Osteocyte (in vitro differentiated cells): ENCODE measurements around the gene ASF1B. TPM values are rescaled to one million over a fixed set of nuclear protein-coding genes. Genes with fewer than 3 reads are reported as not detected.

Experiments used
- DNase-seq: peaks from one replicate; pipeline ENCODE4 v3.0.0; 2021; ENCODE audit warnings: mixed read lengths; ENCODE audit not compliant: unreplicated experiment; ENCODE audit errors: extremely low spot score
- H3K27ac Mint-ChIP-seq: one replicate; pipeline ENCODE4 v1.8.0; 2021; ENCODE audit warnings: mild to moderate bottlenecking, mixed read lengths; ENCODE audit not compliant: unreplicated experiment
- H3K27me3 Mint-ChIP-seq: one replicate; pipeline ENCODE4 v1.8.0; 2021; ENCODE audit warnings: mixed read lengths; ENCODE audit not compliant: unreplicated experiment
- H3K36me3 Mint-ChIP-seq: one replicate; pipeline ENCODE4 v1.8.0; 2021; ENCODE audit warnings: mixed read lengths; ENCODE audit not compliant: unreplicated experiment
- H3K4me1 Mint-ChIP-seq: one replicate; pipeline ENCODE4 v1.8.0; 2021; ENCODE audit warnings: mixed read lengths; ENCODE audit not compliant: unreplicated experiment
- H3K4me3 Mint-ChIP-seq: one replicate; pipeline ENCODE4 v1.8.0; 2021; ENCODE audit warnings: mild to moderate bottlenecking, moderate library complexity, mixed read lengths; ENCODE audit not compliant: unreplicated experiment
- H3K9me3 Mint-ChIP-seq: one replicate; pipeline ENCODE4 v1.8.0; 2021; ENCODE audit warnings: mixed read lengths; ENCODE audit not compliant: unreplicated experiment
- total RNA-seq: library from RNA; stranded (reverse); gene quantifications from 2 replicates; pipeline ENCODE4 v1.2.1, GENCODE V29; 2021
- TF ChIP-seq, protein P1 (sequence below): fragments of 200-600 bp; sonication (generic); IDR thresholded peaks from 2 replicates; pipeline ENCODE4 v1.5.0; 2021; ENCODE audit warnings: antibody characterized with exemption, mild to moderate bottlenecking, moderate library complexity

Gene ASF1B
- total RNA-seq, 1 donor from 2014 or later = 4.5 TPM

DNA sequence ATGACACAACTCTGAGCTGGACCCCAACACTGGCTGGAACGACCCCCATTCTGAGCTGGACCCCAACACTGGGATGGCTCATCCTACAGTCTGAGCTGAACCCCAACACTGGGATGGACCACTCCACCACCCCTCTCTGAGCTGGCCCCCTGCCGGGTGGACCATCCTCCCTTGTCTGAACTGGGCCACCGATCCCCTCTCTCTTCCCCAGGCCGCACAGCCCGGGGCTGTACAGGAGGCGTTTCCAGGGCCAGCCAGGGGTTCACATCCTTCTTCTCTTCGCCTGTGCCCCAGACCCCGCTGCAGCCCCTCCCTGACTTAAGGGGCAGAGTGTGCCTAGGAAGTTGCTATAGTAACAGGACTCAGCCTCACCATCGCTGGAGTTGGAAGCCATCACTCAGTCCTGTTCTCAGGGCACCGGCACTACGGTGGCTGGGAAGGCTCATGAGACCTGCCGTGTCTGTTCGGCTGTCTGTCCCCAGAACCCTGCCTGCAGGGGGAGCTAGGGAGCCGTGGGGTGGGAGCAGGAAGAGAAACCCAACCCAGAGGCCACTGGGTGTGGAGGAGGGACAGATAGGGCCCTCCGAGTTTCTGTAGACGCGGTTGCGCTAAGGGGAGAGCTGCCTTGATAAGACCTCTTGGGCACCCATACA is 22.5 kb downstream of the ASF1B start:
- Mint-ChIP-seq H3K36me3 (no peaks in the 10 kb centered on the region), H3K27ac (peak overlapping the region; percentile 92), H3K27me3 (no peaks in the 10 kb centered on the region), H3K9me3 (no peaks in the 10 kb centered on the region), H3K4me3 (no peak overlapping the region), H3K4me1 (peaks cover 52% of the 10 kb centered on the region)
- no peak for DNase-seq
- TF ChIP-seq, protein P1, sequence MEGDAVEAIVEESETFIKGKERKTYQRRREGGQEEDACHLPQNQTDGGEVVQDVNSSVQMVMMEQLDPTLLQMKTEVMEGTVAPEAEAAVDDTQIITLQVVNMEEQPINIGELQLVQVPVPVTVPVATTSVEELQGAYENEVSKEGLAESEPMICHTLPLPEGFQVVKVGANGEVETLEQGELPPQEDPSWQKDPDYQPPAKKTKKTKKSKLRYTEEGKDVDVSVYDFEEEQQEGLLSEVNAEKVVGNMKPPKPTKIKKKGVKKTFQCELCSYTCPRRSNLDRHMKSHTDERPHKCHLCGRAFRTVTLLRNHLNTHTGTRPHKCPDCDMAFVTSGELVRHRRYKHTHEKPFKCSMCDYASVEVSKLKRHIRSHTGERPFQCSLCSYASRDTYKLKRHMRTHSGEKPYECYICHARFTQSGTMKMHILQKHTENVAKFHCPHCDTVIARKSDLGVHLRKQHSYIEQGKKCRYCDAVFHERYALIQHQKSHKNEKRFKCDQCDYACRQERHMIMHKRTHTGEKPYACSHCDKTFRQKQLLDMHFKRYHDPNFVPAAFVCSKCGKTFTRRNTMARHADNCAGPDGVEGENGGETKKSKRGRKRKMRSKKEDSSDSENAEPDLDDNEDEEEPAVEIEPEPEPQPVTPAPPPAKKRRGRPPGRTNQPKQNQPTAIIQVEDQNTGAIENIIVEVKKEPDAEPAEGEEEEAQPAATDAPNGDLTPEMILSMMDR = peak; percentile 34

DNA sequence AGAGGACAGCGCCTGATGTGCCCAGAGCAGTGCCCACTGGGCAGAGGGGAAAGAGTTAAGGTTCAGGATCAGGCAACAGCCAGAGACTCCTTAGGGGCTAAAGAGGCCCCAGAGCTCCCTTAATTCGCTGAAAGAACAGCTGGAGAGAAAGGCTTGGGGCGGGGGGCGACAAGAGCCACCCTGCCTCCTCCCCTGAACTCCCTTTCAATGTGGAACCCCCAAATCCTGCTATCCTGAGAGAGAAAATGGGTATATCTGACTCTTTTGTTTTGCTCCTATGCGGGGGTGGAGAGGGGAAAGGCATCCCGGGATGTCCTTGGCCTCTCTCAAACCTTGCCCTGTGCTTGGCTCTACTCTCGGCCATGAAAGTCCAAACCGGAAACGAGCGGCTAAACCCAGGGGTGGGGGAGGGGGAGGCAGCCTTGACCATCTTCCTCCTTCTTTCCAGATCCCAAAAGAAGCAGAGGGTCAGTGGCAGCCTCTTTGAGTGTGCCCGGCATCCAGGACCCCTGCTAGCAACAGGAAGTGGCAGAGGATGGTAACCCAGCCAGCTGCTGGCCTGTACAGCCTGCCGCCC is 23.5 kb downstream of the ASF1B start:
- H3K27ac Mint-ChIP-seq = peak overlapping the region; percentile 92

DNA sequence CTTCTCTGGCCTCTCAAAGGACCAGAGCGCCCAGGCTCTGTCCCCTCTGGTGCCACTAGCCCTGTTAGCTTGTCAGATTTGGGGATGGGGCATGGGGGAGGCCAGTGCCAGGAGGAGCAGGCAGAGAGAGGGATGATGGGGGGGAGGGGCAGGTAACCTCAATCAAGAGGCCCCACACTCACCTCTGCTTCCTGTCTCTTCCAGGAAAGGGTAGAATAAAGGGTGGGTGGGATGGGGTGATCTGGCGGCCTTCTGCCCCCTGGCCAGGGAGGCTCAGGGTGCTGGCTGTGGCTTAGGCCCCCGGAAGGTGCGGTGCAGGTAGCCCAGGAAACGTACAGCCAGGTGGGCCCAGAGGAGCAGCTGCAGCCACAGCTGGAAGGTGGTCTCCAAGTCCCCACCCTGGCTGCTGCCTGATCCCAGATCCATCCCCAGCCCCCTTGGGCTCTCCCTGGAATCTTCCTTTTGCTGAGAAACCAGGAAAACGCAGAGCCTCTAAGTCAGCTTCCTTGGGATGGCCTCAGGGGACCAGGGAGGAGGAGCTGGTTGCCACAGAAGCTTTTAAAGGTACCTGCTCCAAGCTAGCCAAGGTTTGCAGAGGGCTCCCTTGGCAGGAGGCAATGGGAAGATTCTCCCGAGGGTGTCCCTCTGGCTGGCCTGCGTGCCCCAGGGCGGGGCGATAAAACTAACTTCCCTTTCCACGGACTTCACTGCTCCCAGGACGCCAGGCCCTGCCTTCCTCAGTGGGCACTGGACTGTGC is 24.2 kb downstream of the ASF1B start:
- Mint-ChIP-seq H3K27ac (peak overlapping the region; percentile 92), H3K27me3 (no peaks in the 10 kb centered on the region), H3K4me1 (peaks cover 47% of the 10 kb centered on the region), H3K9me3 (no peaks in the 10 kb centered on the region), H3K36me3 (peaks cover under 1% of the 10 kb centered on the region), H3K4me3 (peak overlapping the region; percentile 58)
- TF ChIP-seq, protein P1 = no peak
- DNase-seq = no peak

More for the DNA sequence above, 23.5 kb downstream of the ASF1B start:
- H3K36me3 Mint-ChIP-seq = no peaks in the 10 kb centered on the region
- no peak for DNase-seq
- TF ChIP-seq, protein P1 = no peak
- peaks cover 47% of the 10 kb centered on the region for H3K4me1 Mint-ChIP-seq
- peak overlapping the region; percentile 58 for H3K4me3 Mint-ChIP-seq
- H3K27me3 Mint-ChIP-seq = no peaks in the 10 kb centered on the region
- H3K9me3 Mint-ChIP-seq = no peaks in the 10 kb centered on the region

DNA sequence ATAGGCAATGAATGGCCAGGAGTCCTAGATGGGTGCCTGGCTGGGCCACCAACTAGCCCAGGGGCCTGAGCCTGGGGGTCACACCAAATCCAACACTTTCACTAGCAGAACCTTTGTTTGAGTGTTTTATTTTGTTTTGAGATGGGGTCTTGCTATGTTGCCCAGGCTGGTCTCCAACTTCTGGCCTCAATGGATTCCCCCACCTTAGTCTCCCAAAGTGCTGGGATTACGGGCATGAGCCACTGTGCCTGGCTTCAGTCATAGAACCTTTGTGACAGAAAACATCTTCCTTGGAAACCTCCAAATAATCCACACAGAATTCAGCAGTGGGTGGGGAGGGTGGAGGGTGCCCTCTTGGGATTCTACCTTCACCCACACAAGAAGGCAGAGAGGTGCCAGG is 24.9 kb downstream of the ASF1B start:
- TF ChIP-seq, protein P1 = no peak
- no peak for DNase-seq
- Mint-ChIP-seq H3K36me3 (peaks cover 2% of the 10 kb centered on the region), H3K4me1 (peaks cover 42% of the 10 kb centered on the region), H3K4me3 (peak overlapping the region; percentile 40), H3K27me3 (no peaks in the 10 kb centered on the region), H3K9me3 (no peaks in the 10 kb centered on the region), H3K27ac (peak overlapping the region; percentile 56)

DNA sequence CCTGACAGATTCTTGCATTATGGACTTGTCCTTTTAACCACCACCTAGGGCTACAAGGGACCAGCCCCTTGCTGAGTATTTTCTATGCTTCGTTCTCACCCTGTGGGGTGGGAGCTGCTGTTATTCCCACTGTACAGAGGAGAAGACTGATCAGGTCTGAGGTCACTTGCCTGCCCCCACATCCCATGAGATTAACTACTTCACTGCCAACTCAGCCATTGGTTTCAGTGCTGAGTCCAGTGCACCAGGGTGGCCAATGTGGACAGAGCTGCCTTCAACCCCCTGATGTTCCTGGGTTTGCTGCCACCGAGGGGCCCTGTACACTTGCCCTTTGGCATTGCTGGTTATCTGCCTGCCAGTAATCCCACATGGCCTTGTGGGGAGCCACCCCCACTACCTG is 25.7 kb downstream of the ASF1B start:
- H3K9me3 Mint-ChIP-seq = no peaks in the 10 kb centered on the region

More for the DNA sequence above, 25.7 kb downstream of the ASF1B start:
- peaks cover 34% of the 10 kb centered on the region for H3K4me1 Mint-ChIP-seq
- DNase-seq = no peak
- H3K4me3 Mint-ChIP-seq = no peak overlapping the region
- no peaks in the 10 kb centered on the region for H3K27me3 Mint-ChIP-seq
- peak overlapping the region; percentile 45 for H3K27ac Mint-ChIP-seq
- H3K36me3 Mint-ChIP-seq = peaks cover 2% of the 10 kb centered on the region
- TF ChIP-seq, protein P1 = no peak
